NCI-H2227 (cell line): Measurements from ENCODE around the gene ATP1B3.
"Not testable (repeated sequence)": the region's sequence is repeated elsewhere in the genome, so short reads cannot be mapped to it uniquely, and the experiment has no call there.

Experiments used
- DNase-seq: peaks from one replicate; lab custom pipeline; 2025; ENCODE audit not compliant: unreplicated experiment; lab: John Stamatoyannopoulos, UW

Gene ATP1B3

DNA sequence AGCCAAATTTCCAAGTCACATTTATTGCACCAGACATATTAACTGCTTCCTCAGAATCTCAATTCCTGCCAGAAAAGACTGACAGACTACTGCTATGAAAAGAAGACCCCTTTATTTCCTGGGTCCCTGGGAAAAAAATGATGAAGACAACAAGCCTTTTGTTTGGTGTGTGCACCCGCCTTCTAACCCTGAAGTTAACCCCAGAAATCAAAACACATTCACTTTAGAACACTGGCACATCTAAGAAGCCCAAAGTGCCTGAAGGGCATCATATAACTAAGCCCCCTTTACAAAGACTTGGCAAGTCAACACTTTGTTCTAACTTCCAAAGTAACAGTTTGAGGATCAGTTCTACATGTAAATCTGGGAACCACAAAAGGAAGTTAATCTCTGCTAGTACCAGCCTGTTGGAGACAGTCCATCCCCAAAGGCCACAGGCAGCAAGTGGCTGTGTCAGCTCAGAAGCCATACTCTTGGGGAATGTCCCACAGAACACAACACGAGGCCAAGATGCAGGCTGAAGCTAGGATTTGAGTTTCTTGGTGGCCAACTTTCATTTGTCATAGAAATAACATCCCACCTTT, 16.3 kb upstream of the ATP1B3 start:
- DNase-seq, result no peak

DNA sequence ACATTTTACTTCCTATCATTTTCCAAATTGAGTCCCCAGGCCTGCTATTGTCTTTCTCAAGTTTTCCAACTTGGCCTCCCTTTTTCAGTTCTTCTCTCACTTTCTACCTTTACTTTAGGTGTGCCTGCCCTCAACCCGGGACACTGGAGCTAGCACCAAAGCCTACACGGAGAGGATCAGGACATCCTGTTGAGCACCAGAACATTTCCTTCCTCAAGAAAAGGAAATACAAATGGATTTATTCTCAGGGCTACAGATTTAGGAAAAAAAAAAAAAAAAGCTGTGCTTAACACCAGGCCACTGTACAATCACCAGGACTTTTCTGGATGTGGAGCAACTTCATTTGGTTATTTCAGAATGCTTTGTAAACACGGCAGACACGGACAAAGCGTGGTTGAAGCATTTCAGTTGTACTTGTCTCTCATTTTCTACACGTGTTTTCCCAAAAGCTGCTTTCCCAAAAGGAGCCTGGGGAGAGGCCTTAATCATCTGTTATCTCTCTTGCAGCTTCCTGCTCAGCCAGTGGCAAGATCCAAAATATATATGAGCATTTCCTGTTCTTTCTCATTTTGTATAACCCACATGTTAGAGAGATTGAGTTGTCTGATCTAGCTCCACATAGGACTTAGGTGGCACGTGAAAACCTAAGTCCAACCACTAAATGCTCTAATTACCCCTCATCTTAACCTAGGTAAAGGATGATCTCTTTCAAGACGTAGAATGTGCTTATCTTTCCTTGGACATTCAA, 15.5 kb upstream of the ATP1B3 start:
- no peak for DNase-seq

DNA sequence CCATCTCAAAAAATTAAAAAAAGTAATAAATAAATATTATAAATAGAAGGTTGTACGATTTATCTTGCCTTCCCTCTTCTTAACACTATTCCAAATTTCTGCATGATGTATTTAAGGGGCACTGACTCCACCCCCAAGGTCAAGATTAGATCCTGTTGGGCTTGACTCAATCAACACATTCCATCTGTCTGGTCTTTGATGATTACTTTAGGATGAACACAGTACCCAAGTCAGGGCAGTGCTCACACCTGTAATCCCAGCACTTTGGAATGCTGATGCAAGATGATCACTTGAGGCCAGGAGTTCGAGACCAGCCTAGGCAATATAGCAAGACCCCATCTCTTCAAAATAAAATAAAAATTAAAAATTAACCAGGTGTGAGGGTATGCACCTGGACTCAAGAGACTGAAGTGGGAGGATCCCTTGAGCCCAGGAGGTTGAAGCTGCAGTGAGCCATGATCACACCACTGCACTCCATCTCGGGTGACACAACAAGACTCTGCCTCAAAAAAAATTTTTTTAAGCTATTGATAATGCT, 14.1 kb upstream of the ATP1B3 start:
- no peak for DNase-seq

DNA sequence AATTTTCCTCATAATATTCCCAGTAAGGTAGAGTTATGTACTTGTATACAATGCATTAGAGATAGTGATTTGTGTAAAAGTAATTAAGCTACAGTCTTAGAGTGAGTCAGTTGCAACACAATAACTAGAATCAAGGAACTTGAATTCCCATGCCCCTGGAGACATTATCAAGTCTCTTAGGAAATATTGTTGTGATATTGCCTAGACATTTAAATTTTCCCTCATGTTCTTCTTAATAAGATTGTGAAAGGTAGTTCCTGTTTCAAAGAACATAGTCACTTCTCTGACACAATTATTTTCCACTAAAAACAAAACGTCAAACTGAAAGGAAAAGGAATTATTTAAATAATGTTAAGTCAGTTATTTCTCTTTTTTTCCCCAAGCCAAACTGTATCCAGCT, 13.0 kb upstream of the ATP1B3 start:
- no peak for DNase-seq

DNA sequence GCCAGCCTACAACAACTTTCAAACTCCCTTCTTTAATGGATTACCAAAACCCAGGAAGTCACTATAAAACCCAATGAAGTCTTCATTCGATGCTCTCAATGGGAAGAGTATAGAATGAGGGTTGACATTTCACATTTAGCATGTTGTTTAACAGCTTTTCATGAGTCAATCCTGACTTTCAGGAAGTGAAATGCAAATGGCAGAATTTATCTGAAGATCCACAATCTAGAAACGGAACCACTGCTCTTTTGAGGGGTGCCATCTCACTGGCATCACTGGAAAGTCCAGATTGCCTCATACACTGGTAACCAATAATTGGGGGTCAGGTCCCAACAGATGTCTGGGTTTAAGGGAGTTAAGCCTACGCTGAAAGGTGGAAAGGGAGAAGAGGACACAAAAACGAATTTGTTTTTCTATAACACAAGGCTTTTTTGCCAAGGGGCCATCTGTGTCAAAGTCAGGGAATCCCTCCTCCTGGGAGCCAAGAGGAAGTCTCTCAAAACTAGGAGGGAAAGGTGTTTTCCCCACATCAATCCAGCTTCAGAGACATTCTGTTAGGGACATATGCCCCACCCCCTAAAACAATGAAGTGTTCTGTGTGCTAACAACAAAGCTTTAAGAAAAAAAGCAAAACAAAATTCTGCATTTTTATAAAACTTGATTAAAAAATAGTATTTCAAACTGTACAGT, 12.0 kb upstream of the ATP1B3 start:
- no peak for DNase-seq

DNA sequence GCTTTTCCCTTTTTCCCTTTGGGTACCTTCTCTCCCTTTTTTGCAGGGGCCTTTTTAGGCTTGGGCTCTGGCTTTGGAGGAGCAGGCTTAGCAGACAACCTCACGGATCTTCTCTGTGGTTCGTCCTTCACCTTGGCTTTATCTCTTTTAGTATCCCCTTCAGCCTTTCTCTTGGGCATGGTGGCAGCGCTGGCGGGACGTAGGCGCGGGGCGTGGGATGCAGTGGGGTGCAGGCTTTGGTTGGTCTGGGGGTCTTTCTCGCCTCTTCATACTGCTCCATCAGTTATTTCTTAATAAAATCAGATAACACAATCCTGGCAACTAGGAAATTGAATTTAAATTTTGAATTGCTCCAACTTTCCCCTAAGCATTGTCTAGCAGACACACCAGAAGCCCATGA, 11.3 kb upstream of the ATP1B3 start:
- DNase-seq, result no peak

DNA sequence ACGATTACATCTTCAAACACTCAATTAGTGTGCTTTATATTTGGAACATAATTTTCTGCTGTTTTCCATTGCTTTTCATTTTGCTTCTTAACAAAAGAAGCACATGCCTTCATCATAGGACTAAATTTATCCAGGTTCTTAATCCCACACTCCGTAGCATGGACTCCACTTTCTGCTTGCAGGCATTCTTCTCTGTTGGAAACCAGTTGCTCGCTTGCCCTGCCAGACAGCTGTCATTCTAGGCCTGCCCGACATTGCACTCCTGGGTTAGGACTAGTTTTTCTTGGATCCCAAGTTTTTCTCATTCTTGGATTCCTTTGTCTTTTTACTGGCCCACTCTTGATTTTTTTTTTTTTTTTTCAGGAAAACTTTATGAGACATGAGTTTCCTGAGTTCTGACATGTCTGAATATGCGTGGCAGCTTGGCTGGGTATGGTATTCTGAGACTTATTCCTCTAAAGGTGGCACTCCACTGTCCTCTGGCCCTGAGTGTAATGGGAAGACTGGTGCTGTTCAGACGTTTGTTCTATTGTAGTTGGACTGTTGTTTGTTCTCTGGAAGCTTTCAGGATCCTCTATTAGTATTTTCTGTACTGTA, 6.3 kb upstream of the ATP1B3 start:
- DNase-seq, result no peak

DNA sequence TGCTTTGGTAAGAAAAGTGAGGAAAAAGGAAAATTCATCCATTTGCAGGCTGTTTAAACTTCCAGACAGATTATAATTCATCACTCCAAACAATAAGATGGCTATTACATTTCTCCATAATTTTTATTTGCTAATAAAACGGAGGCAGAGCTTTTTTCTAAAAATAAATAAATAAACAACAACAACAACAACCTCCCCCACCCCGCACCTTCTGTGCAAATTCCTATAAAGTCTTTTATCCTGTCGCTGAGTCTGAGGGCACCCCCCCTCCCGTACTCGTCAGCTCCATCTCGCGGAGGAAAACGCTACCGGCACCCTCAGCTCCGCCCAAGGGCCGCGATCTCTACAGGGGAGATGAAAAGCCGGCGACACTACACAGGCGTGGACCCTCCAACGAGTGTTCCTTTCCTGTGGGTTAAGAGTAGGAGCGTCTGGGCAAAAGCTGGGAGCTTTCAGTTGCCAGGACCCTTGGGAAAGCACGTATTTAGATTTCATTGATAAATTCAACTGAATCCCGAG, 1.0 kb upstream of the ATP1B3 start:
- DNase-seq, result peak; percentile 87

DNA sequence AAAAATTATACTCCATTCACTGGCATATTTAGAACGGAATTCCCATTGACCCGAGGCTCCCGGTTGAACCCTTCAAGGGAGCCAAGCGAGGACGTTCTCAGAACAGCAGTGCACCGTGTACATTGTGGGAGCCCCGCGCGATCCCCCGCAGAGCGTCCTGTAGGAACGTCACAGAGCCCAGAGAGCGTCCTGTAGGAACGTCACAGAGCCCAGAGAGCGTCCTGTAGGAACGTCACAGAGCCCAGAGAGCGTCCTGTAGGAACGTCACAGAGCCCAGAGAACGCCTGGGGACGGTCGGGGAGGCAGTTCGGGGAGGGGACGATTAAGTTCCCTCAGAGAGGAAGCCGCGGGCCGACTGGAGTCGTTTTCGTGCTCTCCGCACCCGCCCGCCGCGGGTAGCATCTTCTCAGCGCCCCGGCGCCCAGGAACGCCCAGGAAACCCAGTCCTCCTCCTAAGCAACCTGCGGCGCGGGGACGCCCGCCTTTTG, 506 bp upstream of the ATP1B3 start:
- peak; percentile 74 for DNase-seq

DNA sequence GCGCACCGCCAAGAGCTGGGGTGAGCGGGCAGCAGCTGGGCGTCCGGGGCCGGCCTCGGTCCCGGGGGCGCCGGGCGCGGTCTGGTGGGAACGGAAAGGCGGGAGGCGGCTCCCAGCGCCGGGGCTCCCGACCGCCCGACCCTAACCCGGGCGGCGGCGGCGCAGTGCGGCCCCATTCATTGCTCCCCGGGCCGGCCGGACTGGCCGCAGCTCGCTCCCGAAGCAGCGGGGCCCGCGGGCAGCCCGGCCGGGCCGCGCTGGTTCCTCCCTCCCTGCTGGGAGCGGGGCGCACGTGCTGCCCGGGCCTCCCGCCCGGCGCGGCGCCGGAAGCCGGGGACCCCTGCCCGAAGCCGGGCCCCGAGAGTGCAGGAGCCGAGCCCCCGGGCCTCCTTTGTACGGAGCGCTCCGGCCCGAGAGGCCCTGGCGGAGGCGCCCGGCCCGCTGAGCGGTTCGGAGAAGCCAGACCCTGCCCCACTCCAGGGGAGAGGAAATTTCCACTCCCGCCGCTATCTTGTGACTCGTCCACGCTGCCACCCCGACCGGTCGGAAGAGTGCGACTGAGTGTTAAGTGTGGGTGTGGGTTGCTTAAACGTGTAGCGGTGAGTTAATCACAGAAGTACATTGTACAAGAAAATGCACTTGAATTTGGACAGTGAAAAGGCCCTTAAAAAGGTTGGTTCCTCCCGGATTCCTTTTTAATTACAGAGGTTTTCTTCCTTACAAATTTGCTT, 613 bp downstream of the ATP1B3 start:
- peak; percentile 38 for DNase-seq

DNA sequence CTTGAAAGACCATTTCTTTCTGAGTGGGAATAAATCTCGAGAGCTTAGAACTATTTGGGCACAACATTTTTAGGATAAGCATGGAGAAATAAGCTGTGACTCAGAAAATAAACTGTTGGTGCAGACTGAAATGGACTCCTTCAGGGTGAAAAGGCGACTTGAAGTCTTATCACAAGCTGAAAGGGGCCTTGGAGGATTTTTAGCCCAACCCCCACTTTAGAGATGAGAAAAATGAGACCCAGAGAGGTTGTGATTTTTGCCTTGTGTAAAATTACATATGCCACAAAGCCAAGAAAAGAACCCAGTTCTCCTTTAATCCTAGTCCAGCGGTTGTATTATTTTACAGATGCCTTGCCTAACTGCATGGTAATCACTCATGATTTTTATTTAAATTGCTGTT, 1.5 kb downstream of the ATP1B3 start:
- no peak for DNase-seq

DNA sequence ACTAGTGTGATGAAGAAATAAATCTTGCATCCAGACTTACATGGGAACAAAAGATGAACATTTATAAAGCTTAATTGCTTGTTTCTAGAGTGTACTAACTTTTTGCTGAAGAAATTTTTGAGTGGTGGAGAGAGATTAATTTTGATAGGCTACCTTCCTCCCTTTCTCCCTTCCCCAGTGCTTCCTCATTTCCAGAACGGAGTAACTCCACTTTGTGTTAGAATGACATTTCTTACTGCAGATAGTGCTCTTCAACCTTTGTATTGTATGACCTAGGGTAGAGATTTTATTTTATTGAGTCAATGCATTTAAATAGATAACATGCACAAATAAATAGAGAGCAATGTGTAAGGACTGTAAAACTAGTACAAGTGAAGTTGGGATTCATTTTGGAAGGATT, 1.9 kb downstream of the ATP1B3 start:
- no peak for DNase-seq

DNA sequence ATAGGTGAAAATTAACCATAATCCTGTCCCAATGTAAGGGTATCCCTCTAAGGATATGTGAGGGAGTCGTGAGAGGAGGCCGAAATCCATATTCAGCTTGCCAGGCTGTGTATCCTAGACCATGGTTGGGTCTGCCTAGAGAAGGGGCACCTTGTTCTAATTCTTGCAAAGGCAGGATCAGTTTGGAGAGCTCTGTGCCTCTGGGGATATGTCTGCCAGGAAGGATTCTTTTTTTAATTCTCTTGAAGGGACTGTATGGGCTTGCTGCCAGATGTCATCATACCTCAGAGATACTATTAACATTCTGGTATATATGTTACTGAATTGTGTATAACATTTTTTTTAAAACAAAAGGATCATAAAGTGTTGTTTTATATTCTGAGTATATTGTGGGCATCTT, 2.4 kb downstream of the ATP1B3 start:
- no peak for DNase-seq

DNA sequence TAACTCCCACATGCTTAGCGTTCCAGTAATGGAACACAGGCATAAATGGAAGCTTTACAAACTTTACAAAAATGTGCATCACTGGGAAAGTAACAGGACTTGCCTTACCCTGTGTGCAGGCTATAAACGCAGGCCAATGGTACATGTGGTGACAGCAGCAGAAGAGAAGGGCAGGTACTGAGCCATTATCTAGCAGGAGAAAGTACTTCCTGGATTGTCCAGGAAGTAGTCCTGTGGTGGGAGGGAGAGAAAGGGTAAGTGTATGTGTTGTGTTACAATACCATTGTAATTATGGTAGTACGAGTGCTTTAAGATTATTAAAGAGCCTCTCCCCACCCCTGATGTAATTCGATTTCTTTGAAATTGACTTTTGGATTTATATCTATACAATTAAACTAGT, 5.3 kb downstream of the ATP1B3 start:
- DNase-seq, result peak; percentile 27

DNA sequence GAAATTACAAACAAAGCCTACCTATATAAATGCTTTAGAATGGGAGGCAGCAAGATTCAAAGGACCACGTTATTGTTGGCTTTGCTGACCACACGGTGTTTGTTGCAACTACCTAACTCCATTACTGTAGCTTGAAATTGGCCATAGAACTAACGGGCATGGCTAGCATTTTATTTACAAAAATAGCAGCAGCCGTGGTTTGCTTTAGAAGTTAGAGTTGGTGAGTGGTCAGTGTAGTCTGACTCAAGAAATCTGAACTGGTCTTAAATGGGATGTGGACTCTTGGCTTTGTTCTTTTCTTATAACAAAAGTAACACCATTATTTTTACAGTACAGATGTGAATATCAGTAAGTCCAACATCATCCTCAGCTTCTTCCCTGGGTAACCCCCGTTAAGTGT, 10.6 kb downstream of the ATP1B3 start:
- DNase-seq, result no peak

DNA sequence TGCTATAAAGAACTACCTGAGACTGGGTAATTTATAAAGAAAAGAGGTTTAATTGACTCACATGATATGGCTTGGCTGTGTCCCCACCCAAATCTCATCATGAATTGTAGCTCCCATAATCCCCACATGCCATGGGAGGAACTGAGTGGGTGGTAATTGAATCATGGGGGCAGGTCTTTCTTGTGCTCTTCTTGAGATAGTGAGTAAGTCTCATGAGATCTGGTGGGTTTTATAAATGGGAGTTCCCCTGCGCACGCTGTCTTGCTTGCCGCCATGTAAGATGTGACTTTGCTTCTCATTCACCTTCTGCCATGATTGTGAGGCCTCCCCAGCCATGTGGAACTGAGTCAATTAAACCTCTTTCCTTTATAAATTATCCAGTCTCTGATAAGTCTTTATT, 12.1 kb downstream of the ATP1B3 start:
- not testable (repeated sequence) for DNase-seq

DNA sequence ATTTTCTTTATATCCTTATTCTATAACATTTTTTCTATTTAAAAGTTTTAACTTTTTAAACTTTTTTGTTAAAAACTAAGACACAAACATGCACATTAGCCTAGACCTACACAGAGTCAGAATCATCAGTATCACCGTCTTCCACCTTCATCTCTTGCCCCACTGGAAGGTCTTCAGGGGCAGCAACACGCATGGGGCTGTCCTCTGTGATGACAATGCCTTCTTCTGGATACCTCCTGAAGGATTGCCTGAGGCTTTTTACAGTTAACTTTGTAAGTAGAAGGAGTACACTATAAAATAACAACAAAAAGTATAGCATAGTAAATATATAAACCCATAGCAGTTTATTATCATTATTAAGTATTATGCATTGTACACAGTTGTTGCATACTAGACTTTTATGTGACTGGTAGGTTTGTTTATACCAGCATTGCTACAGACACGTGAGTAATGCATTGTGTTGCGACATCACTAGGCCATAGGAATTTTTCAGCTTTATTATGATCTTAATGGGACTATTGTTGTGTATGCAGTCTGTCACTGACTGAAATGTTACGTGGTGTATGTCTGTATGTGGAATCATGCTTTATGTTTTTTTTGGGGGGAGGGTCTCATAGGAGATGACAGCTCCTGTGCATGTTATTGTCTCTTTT, 18.2 kb downstream of the ATP1B3 start:
- no peak for DNase-seq

DNA sequence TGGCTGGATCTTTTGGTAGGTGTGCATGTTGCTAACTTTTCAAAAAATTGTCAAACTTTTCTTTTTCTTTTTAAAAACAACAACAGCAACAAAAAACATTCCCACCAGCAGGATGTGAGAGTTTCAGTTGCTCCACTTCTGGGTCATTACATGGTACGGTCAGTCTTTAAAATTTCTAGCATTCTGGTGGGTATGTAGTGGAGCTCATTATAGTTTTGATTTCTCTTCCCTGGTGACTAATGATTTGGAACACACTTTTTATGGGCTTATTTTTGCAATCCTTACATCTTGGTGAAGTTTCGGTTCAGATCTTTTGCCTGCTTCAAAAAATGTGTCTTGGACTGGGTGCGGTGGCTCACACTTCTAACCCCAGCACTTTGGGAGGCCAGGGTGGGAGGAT, 19.3 kb downstream of the ATP1B3 start:
- DNase-seq, result no peak

DNA sequence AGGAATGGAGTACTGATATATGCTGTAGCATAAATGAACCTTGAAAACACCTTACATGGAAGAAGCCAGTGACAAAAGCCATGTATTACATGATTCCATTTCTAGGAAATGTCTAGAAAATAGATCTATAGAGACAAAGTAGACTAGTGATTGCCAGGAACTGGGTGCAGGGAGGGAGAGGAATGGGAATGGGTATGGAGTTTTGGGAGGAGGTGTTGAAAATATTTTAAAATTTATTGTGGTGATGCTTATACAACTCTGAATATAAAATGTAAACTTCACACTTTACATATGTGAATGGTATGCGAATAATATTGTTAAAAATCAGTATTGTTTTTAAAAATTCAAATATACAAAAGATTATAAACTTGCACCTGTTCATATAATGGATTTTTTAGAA, 22.5 kb downstream of the ATP1B3 start:
- no peak for DNase-seq

DNA sequence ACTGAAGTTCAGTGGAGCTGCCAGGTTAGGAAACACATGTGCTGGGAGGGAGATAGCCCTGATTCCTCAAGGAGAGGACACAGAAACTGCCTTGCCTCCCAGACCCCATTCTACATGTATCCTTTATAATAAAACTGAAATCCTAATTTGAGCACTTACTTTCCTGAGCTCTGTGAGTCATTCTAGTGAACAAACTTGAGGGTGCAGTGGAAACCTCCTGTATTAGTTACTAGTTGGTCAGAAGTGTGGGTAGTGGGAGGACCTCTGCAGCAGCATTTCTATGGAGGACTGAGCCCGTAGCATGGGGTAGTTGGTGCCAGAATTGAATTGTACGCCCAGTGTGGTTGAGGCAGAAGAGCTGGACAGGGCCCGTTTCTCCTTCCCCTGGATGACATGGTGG, 23.9 kb downstream of the ATP1B3 start:
- DNase-seq, result no peak
